ENCODE data around the gene WDR1. TPM values are rescaled to one million over a fixed set of nuclear protein-coding genes. Genes with fewer than 3 reads are reported as not detected.

Gene WDR1
- total RNA-seq, 1 experiment from 2014 or later = 199 TPM

- Mint-ChIP-seq H3K4me1 (ENCODE audit: low read depth, unreplicated experiment) (no peaks in the 10 kb centered on the region), H3K27me3 (ENCODE audit: unreplicated experiment) (no peaks in the 10 kb centered on the region), H3K4me3 (ENCODE audit: low read depth, unreplicated experiment) (no peak overlapping the region), H3K36me3 (ENCODE audit: insufficient read depth, unreplicated experiment) (peaks cover 13% of the 10 kb centered on the region), H3K9me3 (ENCODE audit: low read depth, unreplicated experiment) (no peaks in the 10 kb centered on the region), H3K27ac (ENCODE audit: unreplicated experiment) (no peak overlapping the region)
- no peak for TF ChIP-seq CTCF (IDR thresholded peaks at IDR 0.05; ENCODE audit: unreplicated experiment)
- CTCF ChIA-PET = interaction anchor here (0.6 kb wide), 1 partner anchor 293 kb away, joined by 5 read pairs; no protein-coding TSS in a partner anchor
- intact Hi-C loops (cut with micrococcal nuclease; ENCODE audit: unreplicated experiment) = no loop called here
- no TSS peak for BruUV-seq (replicated peaks)
- DNase-seq = no peak
Measured at GRCh38 chr4:10066206-10066605, 50.4 kb downstream of the WDR1 start.

- peak; percentile 16 for DNase-seq
- no peaks in the 10 kb centered on the region for H3K27me3 Mint-ChIP-seq (ENCODE audit: unreplicated experiment)
- no TSS peak for BruUV-seq (replicated peaks)
- H3K9me3 Mint-ChIP-seq (ENCODE audit: low read depth, unreplicated experiment) = no peaks in the 10 kb centered on the region
- intact Hi-C loops (cut with micrococcal nuclease; ENCODE audit: unreplicated experiment) = loop anchor here (5.0 kb wide), 1 partner anchor 46 kb away; no protein-coding TSS in a partner anchor
- CTCF ChIA-PET = interaction anchor here (1.5 kb wide), 1 partner anchor 49 kb away, joined by 4 read pairs; no protein-coding TSS in a partner anchor
- TF ChIP-seq CTCF (IDR thresholded peaks at IDR 0.05; ENCODE audit: unreplicated experiment) = no peak
- H3K4me3 Mint-ChIP-seq (ENCODE audit: low read depth, unreplicated experiment) = no peak overlapping the region
- no peaks in the 10 kb centered on the region for H3K4me1 Mint-ChIP-seq (ENCODE audit: low read depth, unreplicated experiment)
- no peak overlapping the region for H3K27ac Mint-ChIP-seq (ENCODE audit: unreplicated experiment)
- H3K36me3 Mint-ChIP-seq (ENCODE audit: insufficient read depth, unreplicated experiment) = peaks cover 9% of the 10 kb centered on the region
Measured at GRCh38 chr4:10063544-10064300, 52.9 kb downstream of the WDR1 start.

GRCh38 chr4:10061650-10062415 lies 54.8 kb downstream of the WDR1 start:
- no peak for DNase-seq
- CTCF ChIA-PET = interaction anchor here (0.7 kb wide), 1 partner anchor 611 kb away, joined by 4 read pairs; no protein-coding TSS in a partner anchor
- no peak overlapping the region for H3K27ac Mint-ChIP-seq (ENCODE audit: unreplicated experiment)
- no peak overlapping the region for H3K4me3 Mint-ChIP-seq (ENCODE audit: low read depth, unreplicated experiment)
- no peaks in the 10 kb centered on the region for H3K9me3 Mint-ChIP-seq (ENCODE audit: low read depth, unreplicated experiment)
- H3K36me3 Mint-ChIP-seq (ENCODE audit: insufficient read depth, unreplicated experiment) = peaks cover 6% of the 10 kb centered on the region
- no peak for TF ChIP-seq CTCF (IDR thresholded peaks at IDR 0.05; ENCODE audit: unreplicated experiment)
- BruUV-seq (replicated peaks) = no TSS peak
- intact Hi-C loops (cut with micrococcal nuclease; ENCODE audit: unreplicated experiment) = loop anchor here (5.0 kb wide), 1 partner anchor 45 kb away; no protein-coding TSS in a partner anchor
- no peaks in the 10 kb centered on the region for H3K4me1 Mint-ChIP-seq (ENCODE audit: low read depth, unreplicated experiment)
- no peaks in the 10 kb centered on the region for H3K27me3 Mint-ChIP-seq (ENCODE audit: unreplicated experiment)

- CTCF ChIA-PET = no interaction called here
- TF ChIP-seq CTCF (IDR thresholded peaks at IDR 0.05; ENCODE audit: unreplicated experiment) = no peak
- Mint-ChIP-seq H3K4me1 (ENCODE audit: low read depth, unreplicated experiment) (no peaks in the 10 kb centered on the region), H3K27ac (ENCODE audit: unreplicated experiment) (no peak overlapping the region), H3K4me3 (ENCODE audit: low read depth, unreplicated experiment) (no peak overlapping the region), H3K9me3 (ENCODE audit: low read depth, unreplicated experiment) (no peaks in the 10 kb centered on the region), H3K36me3 (ENCODE audit: insufficient read depth, unreplicated experiment) (no peaks in the 10 kb centered on the region), H3K27me3 (ENCODE audit: unreplicated experiment) (no peaks in the 10 kb centered on the region)
- BruUV-seq (replicated peaks) = no TSS peak
- intact Hi-C loops (cut with micrococcal nuclease; ENCODE audit: unreplicated experiment) = no loop called here
- DNase-seq = no peak
Measured at GRCh38 chr4:10058371-10058770, 58.2 kb downstream of the WDR1 start.

All from Calu3 (cell line).